ENCODE measurements around the gene CREBBP. TPM values are rescaled to one million over a fixed set of nuclear protein-coding genes. Genes with fewer than 3 reads are reported as not detected.

Gene CREBBP
- total and polyA plus RNA-seq, 7 donors: 7.1 to 54.9 (median 44.1) TPM

DNA sequence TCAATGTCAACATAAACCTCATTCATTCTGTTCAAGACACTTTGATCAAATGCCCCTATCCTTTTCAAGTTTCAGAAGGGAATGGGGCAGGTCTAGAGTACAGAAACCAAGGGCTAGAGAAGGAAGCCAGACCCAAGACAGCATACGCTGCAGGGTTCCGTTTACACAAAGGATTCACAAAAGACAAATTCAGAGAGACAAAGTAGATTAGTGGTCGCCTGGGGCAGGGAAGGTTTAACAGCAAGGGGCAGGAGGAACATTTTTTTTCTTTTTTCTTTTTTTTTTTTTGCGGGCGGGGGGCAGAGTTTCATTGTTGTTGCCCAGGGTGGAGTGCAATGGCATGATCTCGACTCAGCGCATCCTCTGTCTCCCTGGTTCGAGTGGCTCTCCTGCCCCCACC is 143.3 kb downstream of the CREBBP start:
- intact Hi-C loops (cut with DNase I): no loop called here
- no peaks in the 10 kb centered on the region for H3K27me3 ChIP-seq (ENCODE audit: insufficient read depth in 3 of 3, low read length in 2 of 3)
- peaks cover 0 to 99% of the 10 kb centered on the region in 2 donors for H3K36me3 ChIP-seq (ENCODE audit: insufficient read depth in 1 of 2, low read depth in 1 of 2)
- no peak overlapping the region for H3K4me3 ChIP-seq
- H3K27ac ChIP-seq: no peak overlapping the region
- H3K9me3 ChIP-seq: no peaks in the 10 kb centered on the region
- TF ChIP-seq, protein P1, sequence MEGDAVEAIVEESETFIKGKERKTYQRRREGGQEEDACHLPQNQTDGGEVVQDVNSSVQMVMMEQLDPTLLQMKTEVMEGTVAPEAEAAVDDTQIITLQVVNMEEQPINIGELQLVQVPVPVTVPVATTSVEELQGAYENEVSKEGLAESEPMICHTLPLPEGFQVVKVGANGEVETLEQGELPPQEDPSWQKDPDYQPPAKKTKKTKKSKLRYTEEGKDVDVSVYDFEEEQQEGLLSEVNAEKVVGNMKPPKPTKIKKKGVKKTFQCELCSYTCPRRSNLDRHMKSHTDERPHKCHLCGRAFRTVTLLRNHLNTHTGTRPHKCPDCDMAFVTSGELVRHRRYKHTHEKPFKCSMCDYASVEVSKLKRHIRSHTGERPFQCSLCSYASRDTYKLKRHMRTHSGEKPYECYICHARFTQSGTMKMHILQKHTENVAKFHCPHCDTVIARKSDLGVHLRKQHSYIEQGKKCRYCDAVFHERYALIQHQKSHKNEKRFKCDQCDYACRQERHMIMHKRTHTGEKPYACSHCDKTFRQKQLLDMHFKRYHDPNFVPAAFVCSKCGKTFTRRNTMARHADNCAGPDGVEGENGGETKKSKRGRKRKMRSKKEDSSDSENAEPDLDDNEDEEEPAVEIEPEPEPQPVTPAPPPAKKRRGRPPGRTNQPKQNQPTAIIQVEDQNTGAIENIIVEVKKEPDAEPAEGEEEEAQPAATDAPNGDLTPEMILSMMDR (IDR thresholded peaks at IDR 0.05): no peak
- no peaks in the 10 kb centered on the region for H3K4me1 ChIP-seq
- no peak for DNase-seq
- no peak for ATAC-seq
- WGBS, 3 donors: 82 to 90% (median 89%) methylated on average over 8 of the region's 8 CpGs

DNA sequence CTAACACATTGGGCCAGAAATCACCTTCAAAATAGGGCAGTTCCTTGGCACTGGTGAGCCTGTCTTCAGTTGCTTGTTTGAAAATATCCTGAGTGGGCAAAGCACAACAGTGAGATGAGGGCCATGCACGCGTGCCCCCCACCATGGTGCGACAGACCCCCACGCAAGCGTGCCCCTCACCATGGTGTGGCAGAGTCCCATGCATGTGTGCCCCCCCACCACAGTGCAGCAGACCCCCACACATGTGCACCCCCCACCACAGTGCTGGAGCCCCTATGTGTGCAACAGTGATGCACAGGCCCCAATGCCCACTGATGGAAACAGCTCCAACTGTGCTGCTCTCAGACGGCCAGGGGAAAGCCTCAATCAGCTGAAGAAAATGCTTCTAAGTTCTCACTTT is 144.4 kb downstream of the CREBBP start:
- Histone ChIP-seq H3K4me1 (no peaks in the 10 kb centered on the region), H3K9me3 (no peaks in the 10 kb centered on the region), H3K27me3 (ENCODE audit: insufficient read depth in 3 of 3, low read length in 2 of 3) (no peaks in the 10 kb centered on the region), H3K27ac (no peak overlapping the region), H3K4me3 (no peak overlapping the region), H3K36me3 (ENCODE audit: insufficient read depth in 1 of 2, low read depth in 1 of 2) (peaks cover 5 to 99% of the 10 kb centered on the region in 2 donors)
- ATAC-seq (no peak), DNase-seq (no peak)
- WGBS, 3 donors: 90 to 95% (median 95%) methylated on average over 6 of the region's 6 CpGs
- intact Hi-C loops (cut with DNase I): no loop called here
- TF ChIP-seq, protein P1 (IDR thresholded peaks at IDR 0.05): no peak

DNA sequence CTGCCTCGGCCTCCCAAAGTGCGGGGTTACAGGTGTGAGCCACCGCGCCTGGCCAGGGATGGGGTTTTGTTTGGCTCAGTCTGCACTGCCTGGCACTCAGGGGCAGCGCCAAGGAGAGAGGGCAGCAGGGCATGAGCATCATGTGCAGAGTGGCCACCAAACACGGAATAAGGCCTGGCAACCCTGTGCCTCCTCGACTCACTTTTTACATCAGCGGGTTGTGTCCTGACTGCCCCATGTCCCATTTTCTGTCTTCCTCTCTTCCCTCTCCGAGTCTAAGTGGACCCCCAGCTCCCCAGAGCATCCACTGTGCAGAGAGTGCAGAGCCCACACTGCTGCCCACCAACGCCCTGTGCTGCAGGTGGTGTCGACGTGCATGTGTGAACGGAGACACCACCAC is 145.0 kb downstream of the CREBBP start:
- WGBS, 3 donors: 95 to 98% (median 96%) methylated on average over 13 of the region's 13 CpGs
- DNase-seq (no peak), ATAC-seq (no peak)
- intact Hi-C loops (cut with DNase I): no loop called here
- TF ChIP-seq, protein P1 (IDR thresholded peaks at IDR 0.05): no peak
- Histone ChIP-seq H3K4me3 (no peak overlapping the region), H3K36me3 (ENCODE audit: insufficient read depth in 1 of 2, low read depth in 1 of 2) (peaks cover 5 to 99% of the 10 kb centered on the region in 2 donors), H3K27me3 (ENCODE audit: insufficient read depth in 3 of 3, low read length in 2 of 3) (no peaks in the 10 kb centered on the region), H3K4me1 (no peaks in the 10 kb centered on the region), H3K27ac (no peak overlapping the region), H3K9me3 (no peaks in the 10 kb centered on the region)

DNA sequence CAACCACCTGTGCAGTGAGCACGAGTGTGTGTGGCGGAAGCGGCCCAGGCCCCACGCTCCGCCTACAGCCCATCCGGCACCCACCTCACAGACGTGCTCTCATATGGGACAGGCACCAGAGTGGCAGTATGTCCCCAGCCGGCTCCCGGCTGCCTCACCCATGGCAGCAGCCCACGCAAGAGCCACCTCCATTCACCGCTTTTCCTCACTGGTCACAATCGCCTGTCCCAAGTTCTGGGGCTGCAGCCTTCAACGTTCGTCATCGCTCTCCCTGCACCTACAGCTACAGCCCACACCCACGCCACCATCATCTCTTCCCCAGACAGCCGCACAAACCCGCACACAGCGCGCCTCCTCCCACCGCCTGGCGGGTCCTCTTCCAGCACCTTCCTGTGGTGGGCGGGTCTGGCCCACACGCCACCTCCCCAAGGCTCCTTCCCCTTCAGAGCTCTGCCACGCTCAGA is 145.7 kb downstream of the CREBBP start:
- ATAC-seq (peak in 2 of 4 donors; percentile 3 to 15), DNase-seq (no peak)
- H3K27me3 ChIP-seq (ENCODE audit: insufficient read depth in 3 of 3, low read length in 2 of 3): no peaks in the 10 kb centered on the region
- intact Hi-C loops (cut with DNase I): no loop called here
- H3K4me1 ChIP-seq: no peaks in the 10 kb centered on the region
- no peaks in the 10 kb centered on the region for H3K9me3 ChIP-seq
- 96 to 97% (median 97%) methylated on average over 25 of the region's 25 CpGs for WGBS, 3 donors
- no peak overlapping the region for H3K27ac ChIP-seq
- peaks cover 5 to 99% of the 10 kb centered on the region in 2 donors for H3K36me3 ChIP-seq (ENCODE audit: insufficient read depth in 1 of 2, low read depth in 1 of 2)
- TF ChIP-seq, protein P1 (IDR thresholded peaks at IDR 0.05): no peak
- H3K4me3 ChIP-seq: no peak overlapping the region

DNA sequence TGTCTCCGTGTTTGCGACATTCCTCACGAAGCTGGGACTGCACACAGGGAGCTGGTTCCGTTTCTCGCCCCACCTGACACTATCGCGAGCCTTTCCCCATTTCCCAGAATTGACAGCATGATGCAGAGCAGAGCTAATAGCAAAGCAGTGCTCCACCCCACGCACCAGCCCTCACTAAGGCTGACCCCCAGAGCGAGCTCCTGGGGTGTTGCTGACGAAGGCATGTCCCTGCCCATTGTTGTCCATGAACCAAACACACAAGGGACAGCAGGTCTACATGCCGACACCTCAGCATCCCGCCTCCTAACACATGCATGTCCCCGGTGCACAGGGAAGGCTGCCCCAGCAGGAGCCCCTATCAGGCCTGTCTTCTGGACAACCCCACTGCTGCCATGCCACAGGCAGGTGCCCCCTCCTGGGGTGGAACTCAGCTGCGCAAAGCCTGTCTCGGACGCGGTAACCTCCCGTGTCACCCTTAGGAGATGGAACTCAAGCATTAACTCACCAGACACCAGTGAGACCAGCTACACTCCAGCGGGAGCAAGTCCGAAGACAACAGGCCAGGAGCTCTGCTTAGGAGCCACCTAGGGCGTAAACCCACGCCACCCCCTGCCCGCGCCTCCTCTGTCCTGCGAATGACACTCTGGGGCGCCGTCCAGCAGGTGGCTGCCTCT is 146.3 kb downstream of the CREBBP start:
- intact Hi-C loops (cut with DNase I): no loop called here
- Histone ChIP-seq H3K27me3 (ENCODE audit: insufficient read depth in 3 of 3, low read length in 2 of 3) (no peaks in the 10 kb centered on the region), H3K4me1 (no peaks in the 10 kb centered on the region), H3K4me3 (no peak overlapping the region), H3K9me3 (no peaks in the 10 kb centered on the region), H3K27ac (no peak overlapping the region), H3K36me3 (ENCODE audit: insufficient read depth in 1 of 2, low read depth in 1 of 2) (peaks cover 5 to 99% of the 10 kb centered on the region in 2 donors)
- 97 to 98% (median 97%) methylated on average over 27 of the region's 27 CpGs for WGBS, 3 donors
- no peak for DNase-seq
- ATAC-seq: peak in 1 of 4 donors; percentile 12
- TF ChIP-seq, protein P1 (IDR thresholded peaks at IDR 0.05): no peak

Measured in psoas muscle (tissue), 8 donors.